MM.1S (cell line): ENCODE results near the gene ENPP1.

Experiments
- DNase-seq: peaks from one replicate; pipeline ENCODE4 v3.0.0-alpha.2; 2015
- H2AFZ ChIP-seq: fragments of 300-600 bp; sonication (generic); 2 replicates; pipeline ENCODE4 v1.6.0; 2016; ENCODE audit warnings: antibody characterized with exemption, low read length
- H3F3A ChIP-seq: fragments of 300-600 bp; sonication (generic); 2 replicates; pipeline ENCODE4 v1.6.1; 2016; ENCODE audit warnings: mild to moderate bottlenecking, antibody characterized with exemption, low read length, moderate library complexity, mixed read lengths; ENCODE audit not compliant: insufficient read depth
- H3K27ac ChIP-seq: fragments of 300-600 bp; sonication (generic); 2 replicates; pipeline ENCODE4 v1.5.1; 2016; ENCODE audit warnings: mild to moderate bottlenecking, low read length
- H3K27me3 ChIP-seq: fragments of 300-600 bp; sonication (generic); replicated peaks from 2 replicates; pipeline ENCODE4 v1.6.0; 2016; ENCODE audit warnings: low read length; ENCODE audit not compliant: insufficient read depth
- H3K36me3 ChIP-seq: fragments of 300-600 bp; sonication (generic); replicated peaks from 2 replicates; pipeline ENCODE4 v1.6.1; 2016; ENCODE audit warnings: mild to moderate bottlenecking, low read length, mixed read lengths; ENCODE audit not compliant: insufficient read depth
- H3K4me1 ChIP-seq: fragments of 300-600 bp; sonication (generic); 2 replicates; pipeline ENCODE4 v1.6.1; 2016; ENCODE audit warnings: low read length, mixed read lengths
- H3K4me2 ChIP-seq: fragments of 300-600 bp; sonication (generic); 2 replicates; pipeline ENCODE4 v1.6.0; 2016; ENCODE audit warnings: low read depth, low read length
- H3K4me3 ChIP-seq: fragments of 300-600 bp; sonication (generic); 2 replicates; pipeline ENCODE4 v1.5.1; 2016; ENCODE audit warnings: low read length, mixed read lengths
- H3K79me2 ChIP-seq: fragments of 300-600 bp; sonication (generic); 2 replicates; pipeline ENCODE4 v1.6.1; 2016; ENCODE audit warnings: mixed run types, low read length, mixed read lengths
- H3K9ac ChIP-seq: fragments of 300-600 bp; sonication (generic); 2 replicates; pipeline ENCODE4 v1.6.1; 2016; ENCODE audit warnings: low read length, mixed read lengths
- H3K9me2 ChIP-seq: fragments of 300-600 bp; sonication (generic); replicated peaks from 2 replicates; pipeline ENCODE4 v1.6.1; 2016; ENCODE audit warnings: mild to moderate bottlenecking, low read length, mixed read lengths; ENCODE audit not compliant: insufficient read depth
- H3K9me3 ChIP-seq: fragments of 300-600 bp; sonication (generic); replicated peaks from 2 replicates; pipeline ENCODE4 v1.6.1; 2016; ENCODE audit warnings: mild to moderate bottlenecking, low read length, mixed read lengths; ENCODE audit not compliant: insufficient read depth
- H4K20me1 ChIP-seq: fragments of 300-600 bp; sonication (generic); 2 replicates; pipeline ENCODE4 v1.6.1; 2016; ENCODE audit warnings: mild to moderate bottlenecking, low read length, moderate library complexity, mixed read lengths; ENCODE audit not compliant: insufficient read depth
- EZH2 ChIP-seq: fragments of 300-600 bp; sonication (generic); optimal IDR thresholded peaks from 2 replicates; pipeline ENCODE3; 2017; ENCODE audit warnings: low read depth, mild to moderate bottlenecking, antibody characterized with exemption, low read length, mixed read lengths
- EZH2phosphoT487 ChIP-seq: fragments of 300-600 bp; sonication (generic); IDR thresholded peaks from 2 replicates; pipeline ENCODE4 v1.6.1; 2018; ENCODE audit warnings: antibody characterized with exemption, low read length
- TF ChIP-seq, protein P1 (sequence below): fragments of 300-600 bp; sonication (generic); IDR thresholded peaks from 2 replicates; pipeline ENCODE4 v1.5.1; 2016; ENCODE audit warnings: antibody characterized with exemption, low read length, mixed read lengths

The ENPP1 gene

DNA sequence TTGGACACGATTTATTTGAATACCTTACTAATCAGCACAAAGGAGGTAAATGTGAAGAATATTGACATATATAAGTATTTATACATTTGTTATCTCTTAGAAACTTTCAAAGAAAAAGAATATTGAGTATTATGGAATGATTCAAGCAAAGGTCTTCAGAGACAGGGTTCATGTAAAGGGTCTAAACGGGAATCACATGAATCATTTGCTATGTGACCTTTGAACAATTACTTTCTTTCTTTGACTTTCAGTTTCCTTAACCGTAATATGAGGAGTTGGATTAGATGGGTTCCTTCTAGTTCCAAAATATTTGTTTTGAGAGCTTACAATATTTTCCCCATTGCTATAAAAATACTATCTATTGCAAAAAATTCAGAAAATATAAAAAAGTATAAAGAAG is 14.3 kb downstream of the ENPP1 start:
- TF ChIP-seq, protein P1, sequence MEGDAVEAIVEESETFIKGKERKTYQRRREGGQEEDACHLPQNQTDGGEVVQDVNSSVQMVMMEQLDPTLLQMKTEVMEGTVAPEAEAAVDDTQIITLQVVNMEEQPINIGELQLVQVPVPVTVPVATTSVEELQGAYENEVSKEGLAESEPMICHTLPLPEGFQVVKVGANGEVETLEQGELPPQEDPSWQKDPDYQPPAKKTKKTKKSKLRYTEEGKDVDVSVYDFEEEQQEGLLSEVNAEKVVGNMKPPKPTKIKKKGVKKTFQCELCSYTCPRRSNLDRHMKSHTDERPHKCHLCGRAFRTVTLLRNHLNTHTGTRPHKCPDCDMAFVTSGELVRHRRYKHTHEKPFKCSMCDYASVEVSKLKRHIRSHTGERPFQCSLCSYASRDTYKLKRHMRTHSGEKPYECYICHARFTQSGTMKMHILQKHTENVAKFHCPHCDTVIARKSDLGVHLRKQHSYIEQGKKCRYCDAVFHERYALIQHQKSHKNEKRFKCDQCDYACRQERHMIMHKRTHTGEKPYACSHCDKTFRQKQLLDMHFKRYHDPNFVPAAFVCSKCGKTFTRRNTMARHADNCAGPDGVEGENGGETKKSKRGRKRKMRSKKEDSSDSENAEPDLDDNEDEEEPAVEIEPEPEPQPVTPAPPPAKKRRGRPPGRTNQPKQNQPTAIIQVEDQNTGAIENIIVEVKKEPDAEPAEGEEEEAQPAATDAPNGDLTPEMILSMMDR, result no peak
- TF ChIP-seq EZH2 (no peak), EZH2phosphoT487 (no peak)
- no peak overlapping the region for H3K4me3 ChIP-seq
- H3K36me3 ChIP-seq, result no peaks in the 10 kb centered on the region; the same call in 1 of the 2 replicates
- H3K9ac ChIP-seq, result no peak overlapping the region
- H3K4me2 ChIP-seq, result no peak overlapping the region
- no peaks in the 10 kb centered on the region for H3K79me2 ChIP-seq
- no peaks in the 10 kb centered on the region for H4K20me1 ChIP-seq
- no peak overlapping the region for H2AFZ ChIP-seq
- no peaks in the 10 kb centered on the region for H3K27me3 ChIP-seq
- no peak for DNase-seq
- H3K9me3 ChIP-seq, result no peaks in the 10 kb centered on the region
- H3F3A ChIP-seq, result no peaks in the 10 kb centered on the region
- no peaks in the 10 kb centered on the region for H3K4me1 ChIP-seq
- no peaks in the 10 kb centered on the region for H3K9me2 ChIP-seq
- no peak overlapping the region for H3K27ac ChIP-seq

DNA sequence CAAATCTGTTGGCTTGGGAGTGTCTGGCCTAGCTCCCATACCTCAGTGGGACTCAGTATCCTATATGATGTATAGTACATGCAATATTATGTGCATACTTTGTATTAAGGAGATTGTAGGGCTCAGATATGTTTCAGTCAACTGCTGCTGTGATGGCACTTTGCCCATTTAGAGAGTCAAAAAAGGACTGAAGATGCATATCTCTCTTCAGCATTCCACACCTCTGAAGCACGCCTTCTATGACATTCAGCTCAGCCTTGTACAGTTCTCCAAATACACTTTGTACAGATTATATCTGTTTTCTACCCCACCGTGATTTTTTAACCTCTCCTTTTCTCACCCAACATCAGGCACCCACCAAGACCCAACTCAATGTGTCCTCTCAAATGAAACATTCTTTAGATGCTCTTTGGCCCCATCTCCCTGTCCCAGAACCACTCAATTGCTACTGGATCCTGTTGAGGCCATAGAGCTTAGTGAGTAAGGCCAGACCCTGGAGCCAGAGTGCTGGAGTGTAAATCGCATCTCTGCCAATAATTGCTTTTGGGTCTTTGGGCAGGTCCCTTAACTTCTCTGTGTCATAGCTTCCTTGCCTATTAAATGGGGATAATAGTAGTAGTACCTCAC is 15.6 kb downstream of the ENPP1 start:
- H4K20me1 ChIP-seq, result no peaks in the 10 kb centered on the region
- H3K36me3 ChIP-seq, result no peaks in the 10 kb centered on the region; the same call in 1 of the 2 replicates
- no peak overlapping the region for H3K4me3 ChIP-seq
- H3K4me1 ChIP-seq, result no peaks in the 10 kb centered on the region
- H3K27ac ChIP-seq, result no peak overlapping the region
- H3K79me2 ChIP-seq, result no peaks in the 10 kb centered on the region
- no peak overlapping the region for H3K9ac ChIP-seq
- H3K9me3 ChIP-seq, result no peaks in the 10 kb centered on the region
- no peak overlapping the region for H2AFZ ChIP-seq
- no peaks in the 10 kb centered on the region for H3F3A ChIP-seq
- no peaks in the 10 kb centered on the region for H3K9me2 ChIP-seq
- no peaks in the 10 kb centered on the region for H3K27me3 ChIP-seq
- no peak for DNase-seq
- TF ChIP-seq, protein P1, result no peak
- TF ChIP-seq EZH2 (no peak), EZH2phosphoT487 (no peak)
- H3K4me2 ChIP-seq, result no peak overlapping the region

- H3K79me2 ChIP-seq, result no peaks in the 10 kb centered on the region
- H3K27ac ChIP-seq, result no peak overlapping the region
- TF ChIP-seq, protein P1, result no peak
- no peak for TF ChIP-seq EZH2phosphoT487
- no peak for TF ChIP-seq EZH2
- H3K4me1 ChIP-seq, result no peaks in the 10 kb centered on the region
- no peaks in the 10 kb centered on the region for H3F3A ChIP-seq
- no peak overlapping the region for H3K4me2 ChIP-seq
- no peak overlapping the region for H3K4me3 ChIP-seq
- H4K20me1 ChIP-seq, result no peaks in the 10 kb centered on the region
- no peaks in the 10 kb centered on the region for H3K9me3 ChIP-seq
- no peak overlapping the region for H3K9ac ChIP-seq
- no peaks in the 10 kb centered on the region for H3K9me2 ChIP-seq
- no peak overlapping the region for H2AFZ ChIP-seq
- H3K27me3 ChIP-seq, result no peaks in the 10 kb centered on the region
- no peaks in the 10 kb centered on the region; the same call in 1 of the 2 replicates for H3K36me3 ChIP-seq
- no peak for DNase-seq
Measured at GRCh38 chr6:131825946-131826345, 18.1 kb downstream of the ENPP1 start.
